GM23338 (cell line): Measurements from ENCODE around the gene DNAH6. TPM values are rescaled to one million over a fixed set of nuclear protein-coding genes. Genes with fewer than 3 reads are reported as not detected.

Source experiments
- ATAC-seq: fragments of 200-7000 bp; cut with Tn5 transposase; 3 replicates; pipeline ENCODE4 v1.9.1; 2020
- DNase-seq: peaks from one replicate; pipeline ENCODE4 v3.0.0-alpha.2; 2015; ENCODE audit warnings: low spot score
- H2AFZ ChIP-seq: fragments of 200-600 bp; sonication (generic); 2 replicates; pipeline ENCODE4 v1.8.0; 2016; ENCODE audit warnings: antibody characterized with exemption, mild to moderate bottlenecking, moderate library complexity
- H3F3A ChIP-seq: fragments of 200-600 bp; sonication (generic); replicated peaks from 2 replicates; pipeline ENCODE4 v1.8.0; 2017; ENCODE audit warnings: antibody characterized with exemption, mixed run types, low read depth
- H3K27ac ChIP-seq: fragments of 200-600 bp; sonication (generic); 2 replicates; pipeline ENCODE4 v1.6.1; 2016; ENCODE audit warnings: low read depth
- H3K27me3 ChIP-seq: fragments of 200-600 bp; sonication (generic); 2 replicates; pipeline ENCODE4 v1.8.0; 2016; ENCODE audit warnings: mild to moderate bottlenecking, mixed run types, moderate library complexity; ENCODE audit not compliant: insufficient read depth
- H3K36me3 ChIP-seq: fragments of 200-600 bp; sonication (generic); 2 replicates; pipeline ENCODE4 v1.8.0; 2016; ENCODE audit warnings: mild to moderate bottlenecking; ENCODE audit not compliant: insufficient read depth
- H3K4me1 ChIP-seq: fragments of 200-600 bp; sonication (generic); 2 replicates; pipeline ENCODE4 v1.8.0; 2016; ENCODE audit warnings: mild to moderate bottlenecking, moderate library complexity; ENCODE audit not compliant: insufficient read depth
- H3K4me2 ChIP-seq: fragments of 200-600 bp; sonication (generic); 2 replicates; pipeline ENCODE4 v1.7.1; 2017; ENCODE audit warnings: mixed run types
- H3K4me3 ChIP-seq: fragments of 200-600 bp; sonication (generic); 2 replicates; pipeline ENCODE4 v1.6.1; 2016; ENCODE audit warnings: mixed run types
- H3K79me2 ChIP-seq: fragments of 200-600 bp; sonication (generic); replicated peaks from 2 replicates; pipeline ENCODE4 v1.8.0; 2017; ENCODE audit warnings: mild to moderate bottlenecking; ENCODE audit not compliant: insufficient read depth
- H3K9me2 ChIP-seq: fragments of 200-600 bp; sonication (generic); 2 replicates; pipeline ENCODE4 v1.8.0; 2017; ENCODE audit not compliant: insufficient read depth
- H4K20me1 ChIP-seq: fragments of 200-600 bp; sonication (generic); replicated peaks from 2 replicates; pipeline ENCODE4 v1.8.0; 2017; ENCODE audit warnings: mild to moderate bottlenecking; ENCODE audit not compliant: insufficient read depth
- H3K27ac Mint-ChIP-seq: 2 replicates; pipeline ENCODE4 v1.8.0; 2020; ENCODE audit warnings: inconsistent platforms, mild to moderate bottlenecking, moderate library complexity, mixed read lengths
- H3K27me3 Mint-ChIP-seq: 3 replicates; pipeline ENCODE4 v1.8.0; 2022; ENCODE audit warnings: low read depth, mild to moderate bottlenecking, moderate library complexity, mixed read lengths, inconsistent platforms; ENCODE audit not compliant: insufficient read depth, poor library complexity
- H3K36me3 Mint-ChIP-seq: 3 replicates; pipeline ENCODE4 v1.8.0; 2021; ENCODE audit warnings: low read depth, mild to moderate bottlenecking, inconsistent platforms, moderate library complexity, mixed read lengths
- H3K4me1 Mint-ChIP-seq: 3 replicates; pipeline ENCODE4 v1.8.0; 2020; ENCODE audit warnings: mild to moderate bottlenecking, inconsistent platforms, mixed read lengths
- H3K4me3 Mint-ChIP-seq: 3 replicates; pipeline ENCODE4 v1.8.0; 2021; ENCODE audit warnings: moderate library complexity, mild to moderate bottlenecking, inconsistent platforms, mixed read lengths
- H3K9me3 Mint-ChIP-seq: 3 replicates; pipeline ENCODE4 v1.8.0; 2020; ENCODE audit warnings: moderate library complexity, mild to moderate bottlenecking, inconsistent platforms, mixed read lengths
- CREB1 ChIP-seq: fragments of 250-450 bp; sonication (Bioruptor Pico); IDR thresholded peaks from 2 replicates; pipeline ENCODE4 v1.5.0; 2020; ENCODE audit warnings: low read depth, mild to moderate bottlenecking, moderate library complexity
- CTCF ChIP-seq, 2 experiments: fragments of 200-600 bp in 1 of 2; sonication (generic) in 1 of 2; conservative IDR thresholded peaks; 2 replicates each; pipeline versions ENCODE4 v1.5.1 to v1.6.1; 2016 to 2017; ENCODE audit warnings: antibody characterized with exemption in 2 of 2, low read depth in 2 of 2, mild to moderate bottlenecking in 2 of 2, moderate library complexity in 1 of 2
- ETS1 ChIP-seq: IDR thresholded peaks from 2 replicates; pipeline ENCODE4 v1.6.1; 2016; ENCODE audit warnings: antibody characterized with exemption
- EZH2 ChIP-seq: fragments of 200-600 bp; sonication (generic); IDR thresholded peaks from one replicate; pipeline ENCODE4 v1.8.0; 2017; ENCODE audit warnings: antibody characterized with exemption, mild to moderate bottlenecking, low read depth; ENCODE audit not compliant: unreplicated experiment
- EZH2phosphoT487 ChIP-seq: fragments of 200-600 bp; sonication (generic); IDR thresholded peaks from one replicate; pipeline ENCODE4 v1.8.1; 2018; ENCODE audit warnings: antibody characterized with exemption; ENCODE audit not compliant: unreplicated experiment
- JUNB ChIP-seq: IDR thresholded peaks from one replicate; pipeline ENCODE4 v1.6.1; 2016; ENCODE audit warnings: antibody characterized with exemption; ENCODE audit not compliant: unreplicated experiment
- NANOG ChIP-seq: IDR thresholded peaks from 2 replicates; pipeline ENCODE4 v1.6.1; 2016; ENCODE audit warnings: antibody characterized with exemption, borderline replicate concordance
- POLR2AphosphoS5 ChIP-seq: IDR thresholded peaks from 2 replicates; pipeline ENCODE4 v1.6.1; 2016; ENCODE audit warnings: antibody characterized with exemption, low read depth
- REST ChIP-seq: IDR thresholded peaks from one replicate; pipeline ENCODE4 v1.6.1; 2018; ENCODE audit warnings: antibody characterized with exemption; ENCODE audit not compliant: unreplicated experiment
- STAT1 ChIP-seq: IDR thresholded peaks from one replicate; pipeline ENCODE4 v1.6.1; 2016; ENCODE audit warnings: antibody characterized with exemption; ENCODE audit not compliant: unreplicated experiment
- ZNF114 ChIP-seq: fragments of 250-450 bp; sonication (Bioruptor Pico); IDR thresholded peaks from 2 replicates; pipeline ENCODE4 v1.5.0; 2020; ENCODE audit warnings: mild to moderate bottlenecking, moderate library complexity
- ZNF331 ChIP-seq: fragments of 250-450 bp; sonication (Bioruptor Pico); IDR thresholded peaks from 2 replicates; pipeline ENCODE4 v1.5.0; 2020; ENCODE audit warnings: low read depth, mild to moderate bottlenecking, moderate library complexity
- ZNF462 ChIP-seq: fragments of 250-450 bp; sonication (Bioruptor Pico); IDR thresholded peaks from 2 replicates; pipeline ENCODE4 v1.5.0; 2020; ENCODE audit warnings: mild to moderate bottlenecking, moderate library complexity
- polyA plus RNA-seq: library from polyadenylated mRNA; unstranded; fragments of >200 nt; fragmentation: Nextera tagmentation; extraction: Ambion mirVana; gene quantifications from 2 replicates; pipeline ENCODE4 v1.2.1, GENCODE V29; 2016
- total RNA-seq: library from RNA; depleted of rRNA; stranded (reverse); fragments of >200 nt; shearing (Covaris generic); gene quantifications from 2 replicates; pipeline ENCODE4 v1.2.3, GENCODE V29; 2014

DNAH6 gene
- total and polyA plus RNA-seq, 2 experiments from 2014 or later: 0.27 to 0.31 TPM

- no peaks in the 10 kb centered on the region for H3F3A ChIP-seq
- no peak overlapping the region for H3K27ac ChIP-seq
- H4K20me1 ChIP-seq: no peaks in the 10 kb centered on the region
- H3K27ac Mint-ChIP-seq: no peak overlapping the region
- ATAC-seq (no peak), DNase-seq (no peak)
- 0 out of 2 replicates have a peak, but pooled peaks cover 13% of the 10 kb centered on the region for H3K9me2 ChIP-seq
- no peaks in the 10 kb centered on the region for H3K27me3 Mint-ChIP-seq
- no peaks in the 10 kb centered on the region for H3K79me2 ChIP-seq
- no peak overlapping the region for H3K4me3 ChIP-seq
- H2AFZ ChIP-seq: no peak overlapping the region
- no peaks in the 10 kb centered on the region for H3K4me1 Mint-ChIP-seq
- H3K4me2 ChIP-seq: no peak overlapping the region
- H3K27me3 ChIP-seq: no peaks in the 10 kb centered on the region
- TF ChIP-seq STAT1 (no peak), REST (no peak), JUNB (no peak), POLR2AphosphoS5 (no peak), CREB1 (CRISPR knock-in tag) (no peak), CTCF (conservative IDR thresholded peaks at IDR 0.05; ENCODE audit: low read depth in 2 of 2) (no peak), NANOG (no peak), ZNF331 (CRISPR knock-in tag) (no peak), ETS1 (no peak), ZNF114 (CRISPR knock-in tag) (no peak), EZH2phosphoT487 (no peak), EZH2 (no peak), ZNF462 (CRISPR knock-in tag) (no peak)
- no peaks in the 10 kb centered on the region; the same call in 2 of the 3 replicates for H3K9me3 Mint-ChIP-seq
- no peaks in the 10 kb centered on the region for H3K36me3 ChIP-seq
- no peaks in the 10 kb centered on the region for H3K36me3 Mint-ChIP-seq
- no peaks in the 10 kb centered on the region for H3K4me1 ChIP-seq
- H3K4me3 Mint-ChIP-seq: no peak overlapping the region
Measured at GRCh38 chr2:84729224-84729623, 212.9 kb downstream of the DNAH6 start.
